Muscle of arm (tissue), 12 donors: ENCODE results near the gene TNS1. TPM values are rescaled to one million over a fixed set of nuclear protein-coding genes. Genes with fewer than 3 reads are reported as not detected.
A peak's percentile ranks its signal among the peaks of the same experiment; 100 is the strongest.
"Not testable (repeated sequence)": the region's sequence is repeated elsewhere in the genome, so short reads cannot be mapped to it uniquely, and the experiment has no call there.

ENCODE experiments used
- DNase-seq: peaks from one replicate; pipeline ENCODE4 v3.0.0-alpha.2; 2013
- polyA plus RNA-seq, 12 donors: library from polyadenylated mRNA; unstranded; fragments of 120-200 nt; gene quantifications; one replicate each; pipeline ENCODE4 v1.2.1, GENCODE V29; 2013; ENCODE audit not compliant: insufficient read length in 12 of 12

Gene TNS1
- polyA plus RNA-seq, 12 donors: 88.6 to 146 (median 122) TPM

GRCh38 chr2:217789003-217789735 is 213.6 kb downstream of the TNS1 start:
- DNase-seq: peak; percentile 83

GRCh38 chr2:217788669-217789002 is 214.2 kb downstream of the TNS1 start:
- DNase-seq: no peak

DNA sequence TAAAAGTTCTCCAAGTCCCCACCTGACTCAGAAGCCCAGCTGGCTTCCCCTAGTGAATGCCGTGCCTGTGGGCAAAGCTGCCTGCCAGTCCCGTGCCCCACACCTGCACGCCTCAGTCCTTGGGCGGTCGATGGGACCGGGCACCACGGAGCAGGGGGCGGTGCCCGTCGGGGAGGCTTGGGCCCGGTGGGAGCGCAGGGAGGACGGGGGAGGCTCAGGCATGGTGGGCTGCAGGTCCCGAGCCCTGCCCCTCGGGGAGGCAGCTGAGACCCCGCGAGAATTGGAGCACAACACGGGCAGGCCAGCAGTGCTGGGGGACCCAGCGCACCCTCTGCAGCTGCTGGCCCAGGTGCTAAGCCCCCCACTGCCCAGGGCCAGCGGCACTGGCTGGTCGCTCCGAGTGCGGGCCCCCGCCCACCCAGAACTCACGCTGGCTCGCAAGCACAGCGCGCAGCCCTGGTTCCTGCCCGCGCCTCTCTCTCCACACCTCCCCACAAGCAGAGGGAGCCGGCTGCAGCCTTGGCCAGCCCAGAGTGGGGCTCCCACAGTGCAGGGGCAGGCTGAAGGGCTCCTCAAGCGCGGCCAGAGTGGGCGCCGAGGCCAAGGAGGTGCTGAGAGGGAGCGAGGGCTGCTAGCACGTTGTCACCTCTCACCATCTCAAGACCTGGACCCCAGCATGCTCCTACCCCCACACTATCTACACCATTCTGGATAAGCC is 215.5 kb downstream of the TNS1 start:
- DNase-seq: no peak

DNA sequence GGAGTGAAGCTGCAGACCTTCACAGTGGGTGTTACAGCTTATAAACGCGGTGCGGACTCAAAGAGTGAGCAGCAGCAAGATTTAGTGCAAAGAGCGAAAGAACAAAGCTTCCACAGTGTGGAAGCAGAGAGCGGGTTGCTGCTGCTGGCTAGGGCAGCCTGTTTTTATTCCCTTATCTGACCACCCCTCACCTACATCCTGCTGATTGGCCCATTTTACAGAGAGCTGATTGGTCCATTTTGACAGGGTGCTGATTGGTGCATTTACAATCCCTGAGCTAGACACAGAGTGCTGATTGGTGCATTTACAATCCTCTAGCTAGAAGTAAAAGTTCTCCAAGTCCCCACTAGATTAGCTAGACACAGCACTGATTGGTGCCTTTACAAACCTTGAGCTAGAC is 216.2 kb downstream of the TNS1 start:
- DNase-seq: not testable (repeated sequence)

DNA sequence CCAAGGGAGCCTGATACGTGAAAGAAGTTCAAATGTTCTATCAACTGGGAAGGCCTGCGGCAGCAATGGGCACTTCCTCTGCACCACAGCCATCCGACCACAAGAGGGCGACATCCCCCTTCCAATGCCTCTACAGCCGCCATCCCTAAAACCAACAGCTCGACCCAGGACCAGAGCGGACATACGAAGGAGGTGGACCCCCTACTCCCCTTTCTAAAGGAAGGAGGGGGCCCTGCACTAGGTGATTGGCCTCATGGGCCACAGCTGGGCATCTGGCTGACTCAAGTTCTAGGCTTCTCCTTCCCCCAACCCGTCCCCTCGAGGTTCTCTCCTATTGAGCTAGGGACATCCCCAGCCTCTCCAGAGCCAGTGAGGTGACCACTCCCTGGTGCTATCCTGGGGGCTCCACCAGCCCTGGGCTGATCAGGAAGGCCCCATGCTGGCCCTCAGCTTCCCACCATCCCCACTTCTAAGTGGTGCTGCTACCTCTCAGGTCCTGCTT is 217.2 kb downstream of the TNS1 start:
- peak; percentile 80 for DNase-seq

- DNase-seq: no peak
Observed at GRCh38 chr2:217784996-217785543, 217.7 kb downstream of the TNS1 start.

GRCh38 chr2:217783243-217783642 is 219.6 kb downstream of the TNS1 start:
- no peak for DNase-seq

DNA sequence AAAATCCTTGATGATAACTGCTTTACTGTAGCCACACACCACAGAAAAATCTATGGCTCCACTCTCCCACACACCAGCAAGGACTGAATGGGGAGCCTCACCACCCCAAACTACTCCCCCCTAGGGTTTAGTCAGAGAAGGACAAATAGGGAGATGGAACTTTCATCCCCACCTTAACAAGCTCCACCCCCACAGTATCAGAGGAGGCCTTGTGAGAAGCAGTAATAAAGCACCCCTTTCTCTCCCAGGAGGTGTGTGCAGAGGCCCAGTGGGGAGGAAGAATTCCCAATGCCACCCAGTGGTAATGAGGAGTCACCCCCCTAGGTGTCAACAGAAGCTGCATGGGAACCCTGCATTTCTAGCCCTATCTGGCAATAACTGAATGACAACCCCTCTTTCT is 224.9 kb downstream of the TNS1 start:
- no peak for DNase-seq

GRCh38 chr2:217776631-217777030 is 226.2 kb downstream of the TNS1 start:
- no peak for DNase-seq

DNA sequence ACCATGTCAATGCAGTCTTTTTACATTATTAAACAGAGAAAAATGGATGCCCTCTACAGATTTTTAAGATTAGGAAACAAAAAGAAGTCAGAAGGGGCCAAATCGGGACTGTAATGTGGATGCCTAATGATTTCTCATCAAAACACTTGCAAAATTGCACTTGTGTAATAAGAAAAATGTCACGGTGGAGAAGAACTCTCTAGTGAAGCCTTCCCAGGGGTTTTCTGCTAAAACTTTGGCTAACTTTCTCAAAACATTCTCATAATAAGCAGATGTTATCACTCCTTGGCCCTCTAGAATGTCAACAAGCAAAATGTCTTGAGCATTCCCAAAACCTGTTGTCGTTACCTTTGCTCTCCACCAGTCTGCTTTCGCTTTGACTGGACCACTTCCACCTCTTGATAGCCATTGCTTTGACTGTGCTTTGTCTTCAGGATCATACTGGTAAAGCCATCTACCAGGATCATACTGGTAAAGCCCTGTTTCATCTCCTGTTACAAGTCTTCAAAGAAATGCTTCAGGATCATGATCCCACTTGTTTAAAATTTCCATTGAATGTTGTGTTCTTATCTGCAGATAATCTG is 226.8 kb downstream of the TNS1 start:
- no peak for DNase-seq

DNA sequence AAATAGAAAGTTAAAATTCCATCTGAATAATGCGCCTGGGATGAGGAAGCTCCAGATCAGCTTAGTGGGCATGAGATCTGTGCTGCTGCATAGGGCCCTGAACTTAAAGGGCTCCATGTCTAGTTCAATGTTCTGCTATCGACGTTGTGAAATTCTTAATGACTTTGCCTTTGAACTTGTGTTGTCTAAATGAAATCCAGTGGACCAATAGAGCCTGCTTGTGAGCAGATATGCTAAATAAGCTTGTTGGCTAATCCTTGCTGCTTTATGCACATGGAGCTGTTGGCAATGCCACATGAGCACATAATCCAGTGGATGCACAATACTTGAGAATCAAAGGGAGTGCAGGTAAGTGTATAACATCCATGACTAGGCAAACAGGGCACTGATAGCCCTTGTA is 228.6 kb downstream of the TNS1 start:
- DNase-seq: no peak

DNA sequence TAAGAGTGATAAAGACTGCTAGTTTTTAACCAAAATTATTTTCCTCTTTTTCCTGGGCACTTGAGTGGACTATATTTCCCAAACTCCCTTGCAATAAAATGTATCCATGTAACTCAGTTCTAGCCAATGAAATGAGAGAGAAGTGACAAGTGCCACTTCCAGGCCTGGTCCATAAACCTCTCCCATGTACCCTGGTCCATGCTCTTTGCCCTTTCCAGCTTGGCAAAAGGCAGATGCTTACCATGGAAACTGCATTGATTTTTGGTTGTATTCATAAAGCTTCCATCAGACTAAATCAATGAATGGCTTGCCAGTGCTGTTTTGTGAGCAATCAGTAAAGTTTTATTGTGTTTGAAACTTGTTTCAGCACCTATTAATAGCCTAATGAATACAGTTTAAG is 229.3 kb downstream of the TNS1 start:
- DNase-seq: no peak

- no peak for DNase-seq
Observed at GRCh38 chr2:217766356-217766755, 236.4 kb downstream of the TNS1 start.

GRCh38 chr2:217761645-217762277 is 241.0 kb downstream of the TNS1 start:
- no peak for DNase-seq

GRCh38 chr2:217759991-217760390 is 242.8 kb downstream of the TNS1 start:
- no peak for DNase-seq

GRCh38 chr2:217757108-217757463 is 245.7 kb downstream of the TNS1 start:
- DNase-seq: no peak

GRCh38 chr2:217756375-217757107 is 246.3 kb downstream of the TNS1 start:
- peak; percentile 81 for DNase-seq

DNA sequence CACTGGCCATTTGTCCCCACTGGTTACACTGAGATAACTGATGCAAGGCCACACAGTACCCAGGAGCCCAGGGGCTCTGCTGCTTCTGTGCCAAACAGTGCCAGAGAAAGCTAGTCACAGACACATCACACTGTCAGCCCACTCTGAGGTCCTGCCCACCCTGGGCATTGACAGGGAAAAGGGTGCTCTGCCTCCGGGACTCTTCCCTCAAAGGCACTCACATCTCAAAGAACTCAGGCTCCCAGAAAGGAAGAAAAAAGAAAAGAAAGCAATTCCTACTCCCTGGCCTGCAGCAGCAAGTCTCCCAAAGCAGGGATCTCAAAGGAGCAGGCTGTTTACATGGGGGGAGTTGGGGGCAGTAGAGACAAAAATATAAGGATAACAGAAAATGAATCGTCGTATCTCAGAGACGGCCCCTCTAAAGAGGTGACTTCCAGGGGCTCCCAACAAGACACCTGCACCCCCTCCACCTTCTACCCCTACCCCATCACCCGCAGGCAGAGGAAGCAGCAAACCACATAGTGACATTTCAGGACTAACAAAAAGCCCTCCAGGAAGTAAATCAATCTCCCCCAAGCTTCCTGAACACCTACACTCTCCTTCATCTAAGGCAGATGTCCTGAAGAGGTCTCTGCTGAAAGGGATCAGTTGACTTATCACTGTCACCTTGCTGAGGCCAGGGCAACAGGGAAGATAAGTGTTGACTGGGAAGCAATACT is 247.6 kb downstream of the TNS1 start:
- no peak for DNase-seq

GRCh38 chr2:217753460-217754200 is 249.2 kb downstream of the TNS1 start:
- no peak for DNase-seq
